Renal cortex interstitium (tissue), 3 donors: Measurements from ENCODE around the gene TRIML2. TPM values are rescaled to one million over a fixed set of nuclear protein-coding genes. Genes with fewer than 3 reads are reported as not detected.

ENCODE experiments used
- polyA plus RNA-seq, 3 donors: library from polyadenylated mRNA; unstranded; fragments of 120-200 nt; gene quantifications; one replicate each; pipeline ENCODE4 v1.2.1, GENCODE V29; 2013; ENCODE audit not compliant: insufficient read length in 3 of 3

TRIML2 gene
- polyA plus RNA-seq, 3 donors = not detected

Other genes with a start within 250 kb of the TRIML2 start
- 1 to 10 TPM; 1.0 to 1.8 (median 1.3) TPM for gene ZFP42, start 113.8 kb downstream of the TRIML2 start, polyA plus RNA-seq
- gene TRIML1, start 29.8 kb upstream of the TRIML2 start, polyA plus RNA-seq = not detected